Mesenchymal stem cell (in vitro differentiated cells and primary cell): ENCODE data around the gene NLK.
A peak's percentile ranks its signal among the peaks of the same experiment; 100 is the strongest.
"Not testable (repeated sequence)": the region's sequence is repeated elsewhere in the genome, so short reads cannot be mapped to it uniquely, and the experiment has no call there.

Source experiments
- DNase-seq: peaks from one replicate; pipeline ENCODE4 v3.0.0-alpha.2; 2013
- H2AFZ ChIP-seq: one replicate; pipeline ENCODE4 v1.6.1; 2013; ENCODE audit warnings: low read depth, mild to moderate bottlenecking, control low read depth, inconsistent platforms, low read length, moderate library complexity
- H2AK5ac ChIP-seq: 2 replicates; pipeline ENCODE4 v1.6.1; 2013; ENCODE audit warnings: low read length, moderate library complexity, mild to moderate bottlenecking, inconsistent platforms; ENCODE audit not compliant: severe bottlenecking
- H2BK120ac ChIP-seq: one replicate; pipeline ENCODE4 v1.6.1; 2013; ENCODE audit warnings: low read depth, mild to moderate bottlenecking, inconsistent platforms, low read length, moderate library complexity
- H2BK12ac ChIP-seq, 2 experiments: one replicate each; pipeline ENCODE4 v1.6.1; 2013; ENCODE audit warnings: inconsistent platforms in 2 of 2, low read length in 2 of 2, mild to moderate bottlenecking in 2 of 2, moderate library complexity in 2 of 2, control low read depth in 1 of 2
- H2BK15ac ChIP-seq: one replicate; pipeline ENCODE4 v1.6.1; 2013; ENCODE audit warnings: mild to moderate bottlenecking, low read depth, inconsistent platforms; ENCODE audit not compliant: poor library complexity, severe bottlenecking
- H2BK5ac ChIP-seq: 2 replicates; pipeline ENCODE4 v1.6.1; 2013; ENCODE audit warnings: low read depth, mild to moderate bottlenecking, low read length, control low read depth, inconsistent platforms; ENCODE audit not compliant: poor library complexity, severe bottlenecking
- H3K14ac ChIP-seq, 2 experiments: one replicate each; pipeline ENCODE4 v1.6.1; 2013; ENCODE audit warnings: inconsistent platforms in 2 of 2, low read length in 2 of 2, control low read depth in 1 of 2, mild to moderate bottlenecking in 1 of 2, moderate library complexity in 1 of 2
- H3K18ac ChIP-seq, 2 experiments: one replicate each; pipeline ENCODE4 v1.6.1; 2013; ENCODE audit warnings: inconsistent platforms in 2 of 2, low read length in 2 of 2, control low read depth in 1 of 2, low read depth in 1 of 2, mild to moderate bottlenecking in 1 of 2
- H3K23ac ChIP-seq, 2 experiments: one replicate each; pipeline ENCODE4 v1.6.1; 2013; ENCODE audit warnings: inconsistent platforms in 2 of 2, low read length in 2 of 2, mild to moderate bottlenecking in 2 of 2, moderate library complexity in 2 of 2, control low read depth in 1 of 2
- H3K27ac ChIP-seq: 2 replicates; pipeline ENCODE4 v1.5.1; 2013; ENCODE audit warnings: mild to moderate bottlenecking, moderate library complexity, low read length, control low read depth, inconsistent platforms; ENCODE audit not compliant: poor library complexity, severe bottlenecking
- H3K27me3 ChIP-seq, 2 experiments: 2 replicates each; pipeline versions ENCODE4 v1.6.1 to v1.7.0; 2013; ENCODE audit warnings: low read length in 2 of 2, mild to moderate bottlenecking in 2 of 2, moderate library complexity in 2 of 2, control low read depth in 1 of 2, inconsistent platforms in 1 of 2; ENCODE audit not compliant: control insufficient read depth in 1 of 2, insufficient read depth in 1 of 2
- H3K36me3 ChIP-seq, 2 experiments: 2 replicates each; pipeline versions ENCODE4 v1.6.1 to v1.7.0; 2013; ENCODE audit warnings: low read length in 2 of 2, control low read depth in 1 of 2, inconsistent platforms in 1 of 2, low read depth in 1 of 2, mild to moderate bottlenecking in 1 of 2; ENCODE audit not compliant: insufficient read depth in 2 of 2, control insufficient read depth in 1 of 2
- H3K4ac ChIP-seq, 2 experiments: one replicate each; pipeline ENCODE4 v1.6.1; 2013; ENCODE audit warnings: inconsistent platforms in 2 of 2, low read length in 2 of 2, mild to moderate bottlenecking in 2 of 2, moderate library complexity in 2 of 2, control low read depth in 1 of 2, low read depth in 1 of 2
- H3K4me1 ChIP-seq: 2 replicates; pipeline ENCODE4 v1.6.1; 2013; ENCODE audit warnings: low read depth, low read length, control low read depth; ENCODE audit not compliant: control insufficient read depth, insufficient read depth
- H3K4me2 ChIP-seq: 2 replicates; pipeline ENCODE4 v1.6.1; 2013; ENCODE audit warnings: low read length, mild to moderate bottlenecking, inconsistent platforms; ENCODE audit not compliant: poor library complexity, severe bottlenecking
- H3K4me3 ChIP-seq, 2 experiments: 2 replicates each; pipeline versions ENCODE4 v1.5.1 to v1.7.0; 2013; ENCODE audit warnings: low read length in 2 of 2, mild to moderate bottlenecking in 2 of 2, control low read depth in 1 of 2, low read depth in 1 of 2; ENCODE audit not compliant: insufficient read depth in 1 of 2
- H3K79me1 ChIP-seq: replicated peaks from 2 replicates; pipeline ENCODE4 v1.6.1; 2013; ENCODE audit warnings: mild to moderate bottlenecking, control low read depth, low read length, inconsistent platforms; ENCODE audit not compliant: poor library complexity, severe bottlenecking
- H3K9ac ChIP-seq: 2 replicates; pipeline ENCODE4 v1.7.0; 2013; ENCODE audit warnings: mild to moderate bottlenecking, low read length, moderate library complexity
- H3K9me3 ChIP-seq: 2 replicates; pipeline ENCODE4 v1.7.0; 2013; ENCODE audit warnings: mild to moderate bottlenecking, low read length; ENCODE audit not compliant: control insufficient read depth
- H4K8ac ChIP-seq: one replicate; pipeline ENCODE4 v1.6.1; 2013; ENCODE audit warnings: inconsistent platforms, mild to moderate bottlenecking, low read length, moderate library complexity
- H4K91ac ChIP-seq: one replicate; pipeline ENCODE4 v1.6.1; 2013; ENCODE audit warnings: mild to moderate bottlenecking, low read length, inconsistent platforms
- WGBS: methylation state at CpG from one replicate; pipeline ENCODE4 v1.1.7; 2013; ENCODE audit warnings: mixed read lengths; 5-methylcytosine and 5-hydroxymethylcytosine counted together

The NLK gene

DNA sequence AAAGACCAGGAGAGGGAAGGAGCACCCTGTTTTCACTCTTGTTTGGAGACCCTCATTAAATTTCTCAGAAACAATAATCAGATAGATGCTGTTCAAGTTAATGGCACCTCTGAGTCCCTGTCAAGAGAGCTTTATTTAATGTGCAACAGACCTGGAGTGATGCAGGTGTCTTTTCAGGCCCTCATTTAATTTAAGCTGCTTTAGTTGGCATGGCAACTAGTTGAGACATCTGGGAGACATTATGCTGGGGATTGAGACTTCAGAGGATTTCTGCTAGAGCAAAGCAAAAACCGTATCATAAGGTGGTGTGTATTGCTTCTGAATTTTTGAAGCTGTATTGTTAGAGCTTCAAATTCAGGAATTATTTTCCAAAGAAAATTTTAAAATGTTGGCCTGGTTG, 108.5 kb downstream of the NLK start:
- Histone ChIP-seq H3K4me2 (no peak overlapping the region), H3K9ac (no peak overlapping the region), H3K14ac (no peak overlapping the region), H2BK5ac (no peak overlapping the region), H3K27ac (no peak overlapping the region), H2AK5ac (no peak overlapping the region), H3K9me3 (no peaks in the 10 kb centered on the region), H3K4ac (no peak overlapping the region), H4K91ac (no peak overlapping the region), H3K27me3 (no peaks in the 10 kb centered on the region), H3K79me1 (peaks cover 3% of the 10 kb centered on the region), H2AFZ (no peak overlapping the region), H2BK15ac (no peak overlapping the region), H3K23ac (no peak overlapping the region), H4K8ac (no peak overlapping the region), H2BK120ac (no peak overlapping the region), H3K18ac (no peak overlapping the region), H3K4me1 (peaks cover 3% of the 10 kb centered on the region), H3K4me3 (no peak overlapping the region), H3K36me3 (peaks cover 3 to 15% of the 10 kb centered on the region in 2 experiments), H2BK12ac (no peak overlapping the region)
- 100% methylated on average over 1 of the region's 1 CpG for WGBS
- no peak for DNase-seq

DNA sequence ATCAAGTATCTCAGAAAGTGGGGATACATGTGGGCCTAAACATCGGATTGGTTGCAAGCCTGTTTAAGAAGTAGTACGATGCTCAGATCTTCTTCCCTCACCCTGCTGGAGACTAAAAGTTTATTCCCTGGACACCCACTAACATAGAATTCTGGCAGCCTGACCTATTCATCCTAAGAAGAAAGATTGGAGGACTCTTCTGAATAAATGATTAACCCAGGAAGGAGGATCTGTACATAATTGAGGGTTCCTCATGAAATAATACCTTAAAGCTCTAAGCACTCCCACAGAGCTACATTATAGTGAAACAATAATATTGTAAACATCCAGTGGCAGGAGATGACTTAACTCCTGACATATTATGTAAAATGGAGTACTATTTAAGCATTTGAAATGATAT, 111.7 kb downstream of the NLK start:
- no peak for DNase-seq
- Histone ChIP-seq H3K4ac (no peak overlapping the region), H2BK120ac (no peak overlapping the region), H2AK5ac (no peak overlapping the region), H3K14ac (no peak overlapping the region), H3K4me3 (no peak overlapping the region), H3K36me3 (peaks cover 3 to 11% of the 10 kb centered on the region in 2 experiments), H3K18ac (no peak overlapping the region), H4K8ac (no peak overlapping the region), H3K27me3 (no peaks in the 10 kb centered on the region), H4K91ac (no peak overlapping the region), H2BK12ac (no peak overlapping the region), H2BK5ac (no peak overlapping the region), H2AFZ (no peak overlapping the region), H3K4me1 (peaks cover 3% of the 10 kb centered on the region), H3K79me1 (peaks cover 3% of the 10 kb centered on the region), H3K9ac (no peak overlapping the region), H3K23ac (no peak overlapping the region), H3K9me3 (no peaks in the 10 kb centered on the region), H3K27ac (peak overlapping the region; percentile 57), H3K4me2 (peak overlapping the region; percentile 9), H2BK15ac (no peak overlapping the region)
- 100% methylated on average over 1 of the region's 2 CpGs for WGBS

DNA sequence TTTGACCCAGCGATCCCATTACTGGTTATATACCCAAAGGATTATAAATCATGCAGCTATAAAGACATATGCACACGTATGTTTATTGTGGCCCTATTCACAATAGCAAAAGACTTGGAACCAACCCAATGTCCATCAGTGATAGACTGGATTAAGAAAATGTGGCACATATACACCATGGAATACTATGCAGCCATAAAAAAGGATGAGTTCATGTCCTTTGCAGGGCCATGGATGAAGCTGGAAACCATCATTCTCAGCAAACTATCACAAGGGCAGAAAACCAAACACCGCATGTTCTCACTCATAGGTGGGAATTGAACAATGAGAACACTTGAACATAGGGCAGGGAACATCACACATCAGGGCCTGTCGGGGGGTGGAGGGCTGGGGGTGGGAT, 112.9 kb downstream of the NLK start:
- H3K14ac ChIP-seq, DNase-seq, H3K9ac ChIP-seq, H3K4me1 ChIP-seq, H3K18ac ChIP-seq, H2BK15ac ChIP-seq, H3K4me3 ChIP-seq, H2BK120ac ChIP-seq, H3K27me3 ChIP-seq, H3K23ac ChIP-seq, H3K4ac ChIP-seq, H2BK12ac ChIP-seq, H3K79me1 ChIP-seq, H3K27ac ChIP-seq, H2AK5ac ChIP-seq, H4K91ac ChIP-seq, H3K4me2 ChIP-seq, H2BK5ac ChIP-seq, H2AFZ ChIP-seq, H4K8ac ChIP-seq, H3K9me3 ChIP-seq: not testable (repeated sequence)
- WGBS = 100% methylated on average over 4 of the region's 4 CpGs
- H3K36me3 ChIP-seq = peaks cover 3 to 11% of the 10 kb centered on the region in 2 experiments

DNA sequence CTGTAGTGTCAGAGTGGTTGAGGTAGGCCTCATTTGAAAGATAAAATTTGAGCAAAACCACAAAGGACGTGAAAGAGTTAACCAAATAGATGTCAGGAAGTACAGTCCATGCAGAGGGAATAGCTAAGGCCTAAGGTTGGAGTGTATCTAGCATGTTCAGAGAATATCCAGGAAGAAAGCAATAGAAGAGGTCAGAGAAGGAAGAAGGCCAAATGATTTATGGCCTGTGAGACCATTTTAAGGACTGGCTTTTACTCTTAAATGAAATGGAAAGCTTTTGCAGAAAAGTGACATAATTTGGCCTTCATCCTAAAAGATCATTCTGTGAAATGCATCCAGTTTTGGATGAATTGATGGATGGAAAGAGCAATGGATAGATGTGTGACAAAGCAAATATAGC, 116.5 kb downstream of the NLK start:
- H4K91ac ChIP-seq = no peak overlapping the region
- H2BK15ac ChIP-seq = no peak overlapping the region
- no peak overlapping the region for H3K18ac ChIP-seq
- H2AK5ac ChIP-seq = no peak overlapping the region
- no peak overlapping the region for H4K8ac ChIP-seq
- no peak overlapping the region for H3K14ac ChIP-seq
- no peak overlapping the region for H3K27ac ChIP-seq
- no peak overlapping the region for H2BK5ac ChIP-seq
- no peaks in the 10 kb centered on the region for H3K9me3 ChIP-seq
- no peak overlapping the region for H2BK12ac ChIP-seq
- no peaks in the 10 kb centered on the region for H3K27me3 ChIP-seq
- no peak overlapping the region for H3K4ac ChIP-seq
- H2BK120ac ChIP-seq = no peak overlapping the region
- 63% methylated on average over 1 of the region's 1 CpG for WGBS
- peaks cover 2% of the 10 kb centered on the region for H3K79me1 ChIP-seq
- no peak overlapping the region for H3K4me3 ChIP-seq
- H2AFZ ChIP-seq = no peak overlapping the region
- peaks cover 2% of the 10 kb centered on the region for H3K4me1 ChIP-seq
- H3K23ac ChIP-seq = no peak overlapping the region
- H3K4me2 ChIP-seq = no peak overlapping the region
- no peak for DNase-seq
- H3K9ac ChIP-seq = no peak overlapping the region
- peaks cover 1 to 12% of the 10 kb centered on the region in 2 experiments for H3K36me3 ChIP-seq
